Gastrocnemius medialis (tissue), 4 donors: ENCODE data around the gene DHRS9.

ENCODE experiments used
- CTCF ChIP-seq, 5 experiments: fragments of 450-650 bp in 3 of 5; fragments of 200-600 bp in 2 of 5; sonication (generic) in 2 of 5; IDR thresholded peaks in 4 of 5; conservative IDR thresholded peaks in 1 of 5; 1 replicate in 4 of 5; 2 replicates in 1 of 5; pipeline ENCODE4 v1.5.1; 2016 to 2019; ENCODE audit warnings: antibody characterized with exemption in 5 of 5, mild to moderate bottlenecking in 3 of 5, moderate library complexity in 3 of 5
- POLR2A ChIP-seq, 2 donors: fragments of 450-650 bp; IDR thresholded peaks; one replicate each; pipeline ENCODE4 v1.6.1; 2017; ENCODE audit warnings: antibody characterized with exemption in 2 of 2, mild to moderate bottlenecking in 2 of 2, moderate library complexity in 2 of 2

DNA sequence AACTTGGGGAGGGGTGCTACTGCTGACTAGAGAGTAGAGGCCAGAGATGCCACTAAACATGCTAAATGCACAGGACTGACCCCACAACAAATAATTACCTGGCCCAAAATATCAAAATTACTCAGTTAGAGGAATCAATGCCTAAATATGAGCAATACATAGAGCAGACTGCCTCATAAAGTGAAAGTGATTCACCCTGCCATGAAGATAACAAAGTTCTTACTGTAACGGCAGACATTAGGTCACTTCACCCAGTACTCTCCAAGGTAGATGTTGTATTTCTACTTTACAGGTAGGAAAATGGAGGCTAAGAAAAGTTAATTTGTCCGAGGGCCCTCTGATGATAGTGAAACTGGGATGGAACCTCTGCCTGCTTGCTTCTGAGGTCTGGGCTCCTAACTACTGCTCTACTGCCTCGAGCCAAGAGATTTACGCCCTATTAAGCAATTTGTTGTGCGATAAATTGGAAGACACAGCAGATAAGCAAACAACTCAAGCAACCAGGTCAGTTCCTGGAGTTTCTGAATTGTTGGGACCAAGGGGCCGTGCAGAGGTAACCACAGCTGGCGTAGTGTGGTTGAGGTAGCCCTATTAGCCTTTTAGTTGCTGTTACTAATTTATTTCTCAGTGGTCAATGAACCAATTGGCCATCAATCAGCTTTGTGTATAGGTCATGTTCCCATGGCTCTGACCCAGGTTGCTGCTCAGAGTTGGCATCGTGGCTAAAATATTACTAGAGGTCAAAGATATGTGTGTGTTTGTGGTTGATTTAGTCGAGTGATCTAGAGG, 4.8 kb downstream of the DHRS9 start:
- TF ChIP-seq CTCF (IDR thresholded peaks at IDR 0.05 in 4 of 5, conservative IDR thresholded peaks at IDR 0.05 in 1 of 5) (no peak), POLR2A (IDR thresholded peaks at IDR 0.05) (no peak)
